ENCODE measurements around the gene SHC2.
"Not testable (repeated sequence)": the region's sequence is repeated elsewhere in the genome, so short reads cannot be mapped to it uniquely, and the experiment has no call there.

The SHC2 gene

GRCh38 chr19:422213-422916 is 38.5 kb downstream of the SHC2 start:
- no peak for DNase-seq

DNA sequence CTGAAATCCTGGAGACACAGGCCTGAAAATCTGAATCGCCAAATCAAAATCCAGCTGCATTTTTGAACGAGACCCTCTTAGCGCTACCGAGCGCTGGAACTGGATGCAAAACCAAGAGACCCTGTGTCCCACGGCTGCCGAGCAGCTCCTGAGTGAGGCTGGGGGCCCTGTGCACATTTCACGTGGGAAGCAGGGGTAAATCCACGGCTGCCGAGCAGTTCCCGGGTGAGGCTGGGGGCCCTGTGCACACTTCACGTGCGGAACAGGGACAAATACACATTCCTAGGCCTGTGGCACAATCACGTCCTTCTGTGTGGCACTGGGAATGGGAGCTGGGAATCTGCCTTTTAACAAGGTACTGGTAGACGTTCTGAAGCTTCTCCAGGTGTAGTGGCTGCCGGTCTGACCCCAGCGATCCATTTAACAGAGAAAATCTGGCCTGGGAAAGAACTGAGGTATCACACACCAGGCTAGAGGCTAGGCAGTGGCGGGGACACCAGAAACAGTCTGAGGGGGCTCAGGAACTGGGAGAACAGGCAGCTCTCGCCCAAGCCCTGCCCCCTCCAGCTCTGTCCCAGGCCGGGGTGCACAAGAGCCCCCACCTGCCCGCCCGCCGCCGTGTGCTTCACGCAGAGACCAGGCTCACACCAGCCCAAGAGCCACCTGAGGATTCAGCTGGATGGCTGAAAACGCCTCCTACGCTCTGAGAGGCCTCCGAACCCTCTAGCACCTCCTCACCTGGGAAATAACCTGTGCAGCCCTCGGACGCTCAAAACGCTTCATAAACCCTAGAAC is 40.9 kb downstream of the SHC2 start:
- DNase-seq: no peak

DNA sequence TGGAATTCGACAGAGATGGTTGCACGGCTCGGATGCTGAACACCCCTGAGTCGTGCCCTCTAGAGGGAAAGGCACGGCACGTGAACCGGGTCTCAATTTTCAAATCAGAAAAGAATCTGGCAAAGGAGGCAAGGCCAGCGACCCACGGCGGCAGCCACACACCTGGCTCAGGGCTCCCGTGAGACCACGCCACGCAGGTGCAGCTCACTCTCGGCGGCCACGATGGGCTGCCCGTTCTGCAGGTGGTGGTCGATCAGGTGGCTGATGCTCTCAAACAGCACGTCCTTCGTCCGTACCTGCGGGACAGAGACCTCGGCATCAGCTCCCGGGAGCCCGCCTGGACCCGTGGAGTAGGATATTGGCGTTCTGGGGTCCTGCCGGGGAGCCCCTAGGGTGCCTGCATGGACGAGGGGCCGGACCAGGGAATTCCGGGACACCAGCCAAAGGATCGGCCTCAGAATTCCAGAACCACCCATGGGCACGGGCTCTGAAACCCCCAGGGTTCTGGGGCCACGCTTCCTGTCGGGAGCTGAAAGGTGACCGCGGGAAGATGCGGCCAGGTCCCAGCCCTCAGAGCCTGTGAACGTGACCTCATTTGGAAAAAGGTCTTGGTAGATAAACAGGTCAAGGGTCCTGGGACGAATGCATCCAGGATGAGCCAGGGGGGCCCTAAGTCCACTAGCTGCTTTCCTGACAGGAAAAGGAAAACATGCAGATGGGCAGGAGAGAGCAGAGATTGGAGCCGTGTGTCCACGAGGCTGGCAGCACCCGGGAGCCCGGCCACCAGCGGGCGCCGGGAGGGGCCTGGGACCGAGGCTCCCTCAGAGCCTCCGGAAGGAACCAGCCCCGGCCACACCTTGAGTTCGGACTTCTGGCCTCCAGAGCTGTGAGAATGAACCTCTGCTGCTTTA is 41.8 kb downstream of the SHC2 start:
- DNase-seq: no peak

- no peak for DNase-seq
These were observed 44.4 kb downstream of the SHC2 start for GRCh38 chr19:416416-416815.

DNA sequence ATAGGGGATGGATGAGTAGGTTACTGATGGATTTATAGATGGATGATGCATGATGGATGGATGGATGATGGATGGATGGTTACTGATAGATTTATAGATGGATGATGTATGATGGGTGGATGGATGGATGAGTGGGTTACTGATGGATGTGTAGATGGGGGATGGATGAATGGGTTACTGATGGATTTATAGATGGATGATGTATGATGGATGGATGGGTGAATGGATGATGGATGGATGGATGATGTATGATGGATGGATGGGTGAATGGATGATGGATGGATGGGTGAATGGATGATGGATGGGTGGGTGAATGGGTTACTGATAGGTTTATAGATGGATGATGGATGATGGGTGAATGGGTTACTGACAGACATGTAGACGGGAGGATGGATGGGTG is 45.5 kb downstream of the SHC2 start:
- no peak for DNase-seq

- DNase-seq: no peak
These were observed 46.9 kb downstream of the SHC2 start for GRCh38 chr19:413756-414420.

DNA sequence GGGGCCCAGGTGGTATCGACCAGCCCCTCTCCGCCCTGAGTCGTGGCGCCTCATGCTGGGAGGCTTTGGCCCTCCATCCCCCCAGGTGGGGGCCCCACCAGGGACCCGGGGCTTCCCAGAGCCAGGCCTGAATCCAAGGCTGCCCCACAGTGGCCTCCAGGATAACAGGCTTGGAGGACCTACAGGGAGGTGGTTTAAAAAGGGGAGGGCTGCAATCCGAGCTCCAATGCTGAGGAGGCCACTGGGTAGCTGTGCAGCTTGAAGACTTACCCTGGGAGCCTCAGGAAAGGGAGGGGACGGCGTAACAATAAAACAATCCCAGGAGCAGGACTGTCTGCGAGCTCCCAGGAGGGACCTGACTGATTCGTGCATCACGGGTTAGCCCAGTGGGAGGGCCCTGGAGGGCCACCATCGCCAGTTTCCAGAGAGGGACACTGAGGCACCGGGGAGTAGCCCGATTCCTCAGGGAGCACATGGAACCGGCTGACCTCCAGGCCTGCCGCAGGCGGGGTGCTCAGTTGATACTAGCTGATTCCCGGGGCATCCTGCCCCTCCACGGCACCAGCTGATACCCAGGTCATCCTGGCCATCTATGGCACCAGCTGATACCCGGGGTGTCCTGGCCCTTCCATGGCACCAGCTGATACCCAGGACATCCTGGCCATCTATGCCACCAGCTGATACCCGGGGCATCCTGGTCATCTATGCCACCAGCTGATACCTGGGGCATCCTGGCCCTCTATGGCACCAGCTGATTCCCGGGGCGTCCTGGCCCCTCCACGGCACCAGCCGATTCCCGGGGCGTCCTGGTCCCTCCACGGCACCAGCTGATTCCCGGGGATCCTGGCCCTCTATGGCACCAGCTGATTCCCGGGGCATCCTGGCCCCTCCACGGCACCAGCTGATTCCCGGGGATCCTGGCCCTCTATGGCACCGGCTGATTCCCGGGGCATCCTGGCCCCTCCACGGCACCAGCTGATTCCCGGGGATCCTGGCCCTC is 48.2 kb downstream of the SHC2 start:
- DNase-seq: no peak

GRCh38 chr19:411723-412355 is 49.0 kb downstream of the SHC2 start:
- DNase-seq: no peak

DNA sequence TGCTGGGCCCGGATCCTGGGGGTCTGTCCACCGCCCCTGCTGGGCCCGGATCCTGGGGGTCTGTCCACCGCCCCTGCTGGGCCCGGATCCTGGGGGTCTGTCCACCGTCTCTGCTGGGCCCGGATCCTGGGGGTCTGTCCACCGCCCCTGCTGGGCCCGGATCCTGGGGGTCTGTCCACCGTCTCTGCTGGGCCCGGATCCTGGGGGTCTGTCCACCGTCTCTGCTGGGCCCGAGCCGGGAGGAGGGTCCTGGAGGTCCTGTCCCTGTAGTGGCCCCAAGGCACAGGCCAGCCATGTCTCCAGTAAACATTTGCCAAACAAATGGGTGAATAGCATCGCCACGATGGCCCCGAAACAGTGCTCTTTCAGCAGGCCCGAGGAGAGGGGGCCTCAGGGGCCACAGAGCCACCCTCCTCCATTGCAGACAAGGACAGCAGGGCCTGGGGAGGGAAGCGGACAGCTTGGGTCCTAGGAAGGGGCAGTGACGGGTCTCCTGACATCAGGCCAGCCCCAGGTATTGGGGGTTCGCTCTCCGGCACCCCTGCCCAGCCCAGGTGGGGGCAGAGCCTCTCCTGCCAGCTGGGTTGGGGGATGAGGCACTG is 49.6 kb downstream of the SHC2 start:
- not testable (repeated sequence) for DNase-seq

DNA sequence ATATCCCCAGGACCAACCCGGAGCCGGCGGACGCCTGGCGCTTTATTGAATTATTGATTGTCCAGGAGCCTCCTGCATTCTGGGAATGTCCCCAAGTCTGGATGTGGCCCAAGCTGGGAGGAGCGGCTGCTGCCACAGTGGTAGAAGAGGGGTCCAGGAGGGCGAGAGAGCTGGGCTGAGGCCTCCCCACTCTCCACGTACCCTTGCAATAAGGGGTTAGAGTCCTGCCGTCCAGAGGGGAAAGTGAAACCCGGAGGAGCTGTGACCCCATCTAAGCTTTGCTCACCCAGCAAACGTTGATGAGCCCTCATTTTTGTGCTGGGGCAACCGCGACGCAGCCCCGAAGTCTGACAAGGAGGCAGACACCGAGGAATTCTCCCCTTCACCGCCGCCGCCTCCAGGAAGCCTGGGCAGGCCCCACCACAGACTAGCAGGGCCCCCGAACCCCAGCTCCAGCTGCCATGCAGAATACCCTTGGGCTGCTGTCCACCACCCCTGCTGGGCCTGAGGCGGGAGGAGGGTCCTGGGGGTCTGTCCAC is 50.5 kb downstream of the SHC2 start:
- no peak for DNase-seq

DNA sequence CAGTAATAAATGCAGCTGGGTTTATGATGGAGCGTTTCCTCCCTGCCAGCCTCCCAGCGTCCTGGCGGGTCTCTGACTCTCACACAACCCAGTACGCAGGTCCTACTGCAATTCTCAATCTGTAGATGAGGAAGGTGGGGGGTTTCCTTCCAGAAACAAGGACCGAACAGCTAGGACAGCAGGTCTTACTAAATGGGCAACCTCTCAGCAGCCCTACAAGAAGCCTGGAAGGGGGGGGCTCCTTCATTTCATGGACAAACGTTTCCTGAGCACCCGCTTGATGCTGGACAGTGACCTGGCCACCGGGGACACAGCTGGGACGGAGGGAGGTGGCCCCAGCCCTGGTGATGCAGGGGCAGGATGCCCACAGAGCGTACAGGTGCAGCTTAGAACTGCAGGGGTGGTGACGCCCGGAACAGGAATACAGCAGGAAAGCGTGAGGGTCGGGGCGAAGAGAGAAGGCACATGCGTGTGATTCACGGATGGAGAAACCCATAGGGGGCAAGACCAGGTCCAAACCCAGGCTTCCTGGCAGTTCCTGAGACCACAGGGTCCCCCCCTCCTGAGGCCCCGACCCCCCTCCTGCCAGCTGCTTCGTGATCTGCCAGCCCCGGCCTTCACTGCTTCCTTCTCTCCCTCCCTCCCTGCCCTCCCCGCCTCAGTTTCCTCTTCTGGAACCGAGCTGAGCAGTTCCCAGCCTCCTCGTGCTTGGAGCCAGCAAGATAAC is 51.2 kb downstream of the SHC2 start:
- no peak for DNase-seq

GRCh38 chr19:408902-409515 is 51.8 kb downstream of the SHC2 start, which contains the start of gene C2CD4C:
C2CD4C (minus strand) TSS chr19:409147; CDS start chr19:408361, 786 bp downstream.
- DNase-seq: peak; percentile 50

DNA sequence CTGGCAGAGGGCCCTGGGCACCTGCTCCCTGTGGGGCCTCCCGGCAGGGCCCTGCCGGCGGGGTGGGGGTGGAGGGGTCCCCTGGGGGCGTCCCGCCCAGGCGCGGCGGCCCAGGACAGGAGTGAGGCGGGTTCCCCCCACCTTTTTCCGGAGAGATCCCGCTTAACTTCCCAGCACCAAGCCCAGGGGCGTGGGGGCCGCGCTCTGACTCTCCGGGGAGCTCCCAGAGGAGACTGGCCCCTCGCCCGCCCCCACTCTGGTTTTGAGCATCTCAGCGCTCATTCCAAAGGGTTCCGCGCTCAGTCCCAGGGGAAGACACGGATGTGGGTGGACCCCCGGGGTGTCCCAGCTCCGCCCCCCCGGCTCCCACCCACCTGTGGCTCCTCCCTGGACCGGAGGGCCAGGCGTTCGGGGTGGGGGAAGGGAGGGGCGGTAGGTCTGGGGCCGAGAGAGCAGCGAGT is 52.4 kb downstream of the SHC2 start:
- no peak for DNase-seq

GRCh38 chr19:407511-408440 is 53.1 kb downstream of the SHC2 start:
- no peak for DNase-seq

- DNase-seq: no peak
These were observed 53.8 kb downstream of the SHC2 start for GRCh38 chr19:406971-407510.

DNA sequence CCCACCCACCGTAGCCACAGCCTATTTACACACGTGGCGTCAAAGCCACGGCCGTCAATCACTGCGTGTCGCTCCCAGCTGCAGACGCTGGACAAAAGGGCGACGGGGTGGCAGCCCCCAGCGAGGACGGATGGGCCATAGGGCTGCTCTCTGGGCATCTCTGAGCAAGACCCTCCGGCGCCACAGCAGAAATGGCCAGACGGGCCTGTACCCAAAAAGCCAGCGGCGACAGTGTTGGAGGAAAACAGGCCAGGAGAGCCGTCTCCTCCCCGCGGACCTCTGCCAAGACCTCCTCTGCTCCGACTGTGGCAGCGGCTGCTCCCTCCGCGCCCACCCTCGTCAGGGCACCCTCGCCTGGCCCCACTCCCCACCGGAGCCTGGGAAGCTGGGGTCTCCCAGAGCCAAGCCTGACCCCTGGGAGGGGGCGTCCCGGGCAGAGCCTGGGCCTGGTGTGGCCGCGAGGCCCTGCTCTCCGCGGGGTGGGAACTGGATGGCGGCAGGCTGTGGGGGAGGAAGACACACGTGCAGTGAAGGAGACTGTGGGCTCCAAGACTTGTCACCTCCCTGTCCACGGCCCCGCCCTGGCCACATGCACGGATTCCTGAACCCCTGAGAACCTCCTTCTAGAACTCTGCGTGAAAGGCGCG is 54.6 kb downstream of the SHC2 start:
- no peak for DNase-seq
